ENCODE measurements around the gene KLK6. TPM values are rescaled to one million over a fixed set of nuclear protein-coding genes. Genes with fewer than 3 reads are reported as not detected.

Gene KLK6
- polyA plus RNA-seq, 3 donors, result not detected

DNA sequence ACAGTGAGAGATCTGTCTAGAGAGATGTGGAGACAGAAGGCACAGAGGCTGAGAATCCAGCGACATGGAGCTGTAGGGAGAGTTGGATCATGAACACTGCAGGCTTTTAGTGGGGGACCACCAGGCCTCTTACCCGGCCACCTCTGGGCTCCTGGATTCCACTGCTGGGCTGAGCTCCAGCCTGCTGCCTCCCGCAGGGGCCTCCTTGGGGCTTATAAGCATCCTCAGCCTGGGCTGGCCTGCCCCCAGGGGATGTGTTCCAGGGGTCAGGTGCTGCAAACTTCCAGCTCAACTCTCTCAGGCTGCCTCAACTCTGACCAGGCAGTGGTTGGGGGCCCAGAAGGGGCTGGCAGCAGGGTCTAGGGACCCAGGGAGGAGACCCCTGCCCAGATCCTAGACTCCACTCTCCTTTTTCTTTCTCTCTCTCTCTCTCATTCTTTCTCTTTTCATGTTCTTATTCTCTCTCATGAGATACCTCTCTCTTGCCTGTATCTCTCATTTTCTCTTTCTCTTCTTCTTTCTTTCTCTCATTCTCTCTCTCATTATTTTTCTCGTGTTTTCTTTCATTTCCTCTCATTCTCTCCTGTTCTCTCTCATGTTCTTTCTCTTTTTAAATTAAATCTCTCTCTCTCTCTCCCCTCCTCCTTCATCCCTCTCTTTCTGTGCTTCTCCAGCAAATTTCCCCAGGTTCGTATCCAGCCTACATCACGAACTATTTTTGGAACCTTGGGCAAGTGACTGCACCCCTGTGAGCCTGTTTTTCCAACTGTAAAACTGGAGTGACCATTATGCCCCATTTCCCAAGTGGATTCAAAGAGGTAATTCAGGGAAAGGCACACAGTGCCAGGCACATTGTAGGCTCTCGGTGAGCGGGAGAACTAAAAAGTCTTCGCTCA, 57.9 kb downstream of the KLK6 start, which contains the start of gene KLK4:
KLK4 (minus strand) TSS at position 190 of the 896 bp plus-strand sequence. CDS start 657 bp downstream, outside the sequence.
- H3K4me2 ChIP-seq (replicated peaks; ENCODE audit: extremely low read depth, low read length, poor library complexity, severe bottlenecking), result no peak within 1 kb of the TSS
- intact Hi-C loops (cut with micrococcal nuclease), result no loop called here
- peaks cover 2 to 12% (median 8%) of the 10 kb centered on the region in 7 donors for H3K9me3 Mint-ChIP-seq
- H3K4me1 Mint-ChIP-seq, result peaks cover 5% of the 10 kb centered on the region
- no peak within 1 kb of the TSS for H3K27ac ChIP-seq (ENCODE audit: low read depth in 1 of 2, low read length in 2 of 2)
- no peaks in the 10 kb centered on the region for H4K20me1 ChIP-seq (ENCODE audit: insufficient read depth, low read length)
- peaks cover 6 to 7% of the 10 kb centered on the region in 2 donors for H3K9me3 ChIP-seq (replicated peaks in 1 of 2; ENCODE audit: control insufficient read depth in 1 of 2, insufficient read depth in 1 of 2, low read length in 2 of 2)
- peak within 1 kb of the TSS in 1 of 2 donors; percentile 47 for H3K4me3 Mint-ChIP-seq
- no peak within 1 kb of the TSS for H3K9ac ChIP-seq (ENCODE audit: insufficient read depth, low read length, poor library complexity, severe bottlenecking)
- no peak within 1 kb of the TSS for H3K4me3 ChIP-seq (replicated peaks in 1 of 3; ENCODE audit: low read depth in 2 of 3, low read length in 3 of 3)
- no peaks in the 10 kb centered on the region for H3K36me3 Mint-ChIP-seq
- H3K27me3 ChIP-seq (ENCODE audit: control insufficient read depth in 2 of 2, insufficient read depth in 2 of 2, low read length in 2 of 2), result peaks cover 22 to 61% of the 10 kb centered on the region in 2 donors
- peaks cover 0 to 7% of the 10 kb centered on the region in 2 donors for H3K4me1 ChIP-seq (ENCODE audit: control insufficient read depth in 1 of 2, insufficient read depth in 2 of 2, low read length in 2 of 2)
- TF ChIP-seq, protein P1, sequence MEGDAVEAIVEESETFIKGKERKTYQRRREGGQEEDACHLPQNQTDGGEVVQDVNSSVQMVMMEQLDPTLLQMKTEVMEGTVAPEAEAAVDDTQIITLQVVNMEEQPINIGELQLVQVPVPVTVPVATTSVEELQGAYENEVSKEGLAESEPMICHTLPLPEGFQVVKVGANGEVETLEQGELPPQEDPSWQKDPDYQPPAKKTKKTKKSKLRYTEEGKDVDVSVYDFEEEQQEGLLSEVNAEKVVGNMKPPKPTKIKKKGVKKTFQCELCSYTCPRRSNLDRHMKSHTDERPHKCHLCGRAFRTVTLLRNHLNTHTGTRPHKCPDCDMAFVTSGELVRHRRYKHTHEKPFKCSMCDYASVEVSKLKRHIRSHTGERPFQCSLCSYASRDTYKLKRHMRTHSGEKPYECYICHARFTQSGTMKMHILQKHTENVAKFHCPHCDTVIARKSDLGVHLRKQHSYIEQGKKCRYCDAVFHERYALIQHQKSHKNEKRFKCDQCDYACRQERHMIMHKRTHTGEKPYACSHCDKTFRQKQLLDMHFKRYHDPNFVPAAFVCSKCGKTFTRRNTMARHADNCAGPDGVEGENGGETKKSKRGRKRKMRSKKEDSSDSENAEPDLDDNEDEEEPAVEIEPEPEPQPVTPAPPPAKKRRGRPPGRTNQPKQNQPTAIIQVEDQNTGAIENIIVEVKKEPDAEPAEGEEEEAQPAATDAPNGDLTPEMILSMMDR (IDR thresholded peaks at IDR 0.05), result no peak
- DNase-seq, result no peak
- H3K27me3 Mint-ChIP-seq (ENCODE audit: low read depth in 3 of 3), result peaks cover 3 to 31% (median 8%) of the 10 kb centered on the region in 3 donors
- 78% methylated on average over 9 of the region's 9 CpGs for whole genome bisulfite sequencing (ENCODE audit: insufficient coverage)
- H3K27ac Mint-ChIP-seq, result no peak within 1 kb of the TSS
- no peak within 1 kb of the TSS for H2AFZ ChIP-seq (ENCODE audit: insufficient read depth, low read depth, low read length, poor library complexity, severe bottlenecking)
- H3K79me2 ChIP-seq (ENCODE audit: insufficient read depth, low read length), result no peaks in the 10 kb centered on the region
- H3K36me3 ChIP-seq (replicated peaks in 1 of 2; ENCODE audit: control insufficient read depth in 1 of 2, insufficient read depth in 2 of 2, low read length in 2 of 2), result no peaks in the 10 kb centered on the region

DNA sequence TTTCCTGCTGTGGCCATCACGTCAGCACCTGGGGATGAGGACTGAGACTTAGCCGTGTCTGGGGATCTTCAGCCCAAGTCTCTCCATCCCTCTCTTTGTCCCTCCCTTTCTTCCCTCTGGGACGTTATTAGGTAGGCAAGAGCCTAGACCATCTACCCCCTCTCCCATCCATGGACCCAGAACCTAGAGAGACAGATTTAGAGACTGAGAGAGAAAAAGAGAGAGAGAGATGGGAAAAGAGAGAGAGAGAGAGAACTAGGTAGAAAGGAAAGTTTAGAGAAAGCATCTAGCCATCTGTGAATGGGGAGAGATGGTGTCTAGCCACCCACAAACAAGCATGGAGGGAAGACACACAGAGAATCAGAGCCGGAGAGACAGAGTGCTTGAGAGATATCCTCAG, 58.7 kb downstream of the KLK6 start:
- Histone ChIP-seq H3K9me3 (replicated peaks in 1 of 2; ENCODE audit: control insufficient read depth in 1 of 2, insufficient read depth in 1 of 2, low read length in 2 of 2) (peaks cover 6 to 7% of the 10 kb centered on the region in 2 donors), H3K4me2 (replicated peaks; ENCODE audit: extremely low read depth, low read length, poor library complexity, severe bottlenecking) (no peak overlapping the region), H2AFZ (ENCODE audit: insufficient read depth, low read depth, low read length, poor library complexity, severe bottlenecking) (no peak overlapping the region), H4K20me1 (ENCODE audit: insufficient read depth, low read length) (no peaks in the 10 kb centered on the region), H3K4me3 (replicated peaks in 1 of 3; ENCODE audit: low read depth in 2 of 3, low read length in 3 of 3) (no peak overlapping the region), H3K27me3 (ENCODE audit: control insufficient read depth in 2 of 2, insufficient read depth in 2 of 2, low read length in 2 of 2) (peaks cover 22 to 58% of the 10 kb centered on the region in 2 donors), H3K9ac (ENCODE audit: insufficient read depth, low read length, poor library complexity, severe bottlenecking) (no peak overlapping the region), H3K79me2 (ENCODE audit: insufficient read depth, low read length) (no peaks in the 10 kb centered on the region), H3K27ac (ENCODE audit: low read depth in 1 of 2, low read length in 2 of 2) (no peak overlapping the region), H3K4me1 (ENCODE audit: control insufficient read depth in 1 of 2, insufficient read depth in 2 of 2, low read length in 2 of 2) (peaks cover 0 to 7% of the 10 kb centered on the region in 2 donors), H3K36me3 (replicated peaks in 1 of 2; ENCODE audit: control insufficient read depth in 1 of 2, insufficient read depth in 2 of 2, low read length in 2 of 2) (no peaks in the 10 kb centered on the region)
- Mint-ChIP-seq H3K4me3 (no peak overlapping the region), H3K36me3 (no peaks in the 10 kb centered on the region), H3K4me1 (peaks cover 5% of the 10 kb centered on the region), H3K27me3 (ENCODE audit: low read depth in 3 of 3) (peaks cover 3 to 31% (median 8%) of the 10 kb centered on the region in 3 donors), H3K27ac (no peak overlapping the region), H3K9me3 (peaks cover 2 to 12% (median 8%) of the 10 kb centered on the region in 7 donors)
- WGBS (ENCODE audit: insufficient coverage), result 84% methylated on average over 2 of the region's 4 CpGs
- intact Hi-C loops (cut with micrococcal nuclease), result no loop called here
- no peak for DNase-seq
- TF ChIP-seq, protein P1 (IDR thresholded peaks at IDR 0.05), result no peak
